ENCODE data around the gene PDE6B. TPM values are rescaled to one million over a fixed set of nuclear protein-coding genes. Genes with fewer than 3 reads are reported as not detected.
"Not testable (repeated sequence)": the region's sequence is repeated elsewhere in the genome, so short reads cannot be mapped to it uniquely, and the experiment has no call there.

Gene PDE6B
- total RNA-seq, 1 donor = not detected

GRCh38 chr4:692771-693554 is 67.6 kb downstream of the PDE6B start:
- Histone ChIP-seq H3K79me2 (ENCODE audit: insufficient read depth, low read length) (no peaks in the 10 kb centered on the region), H3K4me1 (ENCODE audit: insufficient read depth, low read length) (peaks cover 17% of the 10 kb centered on the region), H4K20me1 (ENCODE audit: insufficient read depth, low read length) (no peaks in the 10 kb centered on the region)

GRCh38 chr4:694341-694940 is 69.1 kb downstream of the PDE6B start:
- not testable (repeated sequence) for H3K27ac ChIP-seq (ENCODE audit: low read depth, low read length); H3K4me2 ChIP-seq (ENCODE audit: insufficient read depth, low read length); H3K36me3 ChIP-seq (ENCODE audit: insufficient read depth, low read length); H3K4me3 ChIP-seq (ENCODE audit: insufficient read depth, low read length); H2AFZ ChIP-seq (ENCODE audit: low read length); DNase-seq (ENCODE audit: insufficient read length, low spot score, missing footprints); H3K9me3 ChIP-seq (ENCODE audit: low read depth, low read length); H3K4me1 ChIP-seq (ENCODE audit: insufficient read depth, low read length); H4K20me1 ChIP-seq (ENCODE audit: insufficient read depth, low read length); H3K79me2 ChIP-seq (ENCODE audit: insufficient read depth, low read length)
- peaks cover 10% of the 10 kb centered on the region for H3K27me3 ChIP-seq (ENCODE audit: insufficient read depth, low read length)

More at GRCh38 chr4:692771-693554, 67.6 kb downstream of the PDE6B start:
- Histone ChIP-seq H3K4me3 (ENCODE audit: insufficient read depth, low read length) (no peak overlapping the region), H2AFZ (ENCODE audit: low read length) (no peak overlapping the region), H3K36me3 (ENCODE audit: insufficient read depth, low read length) (no peaks in the 10 kb centered on the region), H3K27me3 (ENCODE audit: insufficient read depth, low read length) (peaks cover 10% of the 10 kb centered on the region), H3K4me2 (ENCODE audit: insufficient read depth, low read length) (no peak overlapping the region), H3K9me3 (ENCODE audit: low read depth, low read length) (no peaks in the 10 kb centered on the region), H3K27ac (ENCODE audit: low read depth, low read length) (no peak overlapping the region)
- no peak for TF ChIP-seq CTCF (IDR thresholded peaks at IDR 0.05; ENCODE audit: extremely low read depth, low read depth, low read length)
- no peak for DNase-seq (ENCODE audit: insufficient read length, low spot score, missing footprints)

- H3K27ac ChIP-seq (ENCODE audit: low read depth, low read length) = no peak overlapping the region
- H3K4me2 ChIP-seq (ENCODE audit: insufficient read depth, low read length) = peak overlapping the region; percentile 63
- H2AFZ ChIP-seq (ENCODE audit: low read length) = peak overlapping the region; percentile 70
These were observed 74.6 kb downstream of the PDE6B start for GRCh38 chr4:699816-700580.

More at GRCh38 chr4:699816-700580, 74.6 kb downstream of the PDE6B start:
- Histone ChIP-seq H3K36me3 (ENCODE audit: insufficient read depth, low read length) (no peaks in the 10 kb centered on the region), H3K9me3 (ENCODE audit: low read depth, low read length) (no peaks in the 10 kb centered on the region), H4K20me1 (ENCODE audit: insufficient read depth, low read length) (no peaks in the 10 kb centered on the region), H3K27me3 (ENCODE audit: insufficient read depth, low read length) (peaks cover 3% of the 10 kb centered on the region), H3K79me2 (ENCODE audit: insufficient read depth, low read length) (no peaks in the 10 kb centered on the region), H3K4me3 (ENCODE audit: insufficient read depth, low read length) (no peak overlapping the region), H3K4me1 (ENCODE audit: insufficient read depth, low read length) (no peaks in the 10 kb centered on the region)
- TF ChIP-seq CTCF (IDR thresholded peaks at IDR 0.05; ENCODE audit: extremely low read depth, low read depth, low read length) = no peak
- DNase-seq (ENCODE audit: insufficient read length, low spot score, missing footprints) = no peak
